Measurements from ENCODE around the gene CALML6. TPM values are rescaled to one million over a fixed set of nuclear protein-coding genes. Genes with fewer than 3 reads are reported as not detected.
A peak's percentile ranks its signal among the peaks of the same experiment; 100 is the strongest.

CALML6 gene
- total RNA-seq, 1 experiment from 2014 or later, result 1.7 TPM

DNA sequence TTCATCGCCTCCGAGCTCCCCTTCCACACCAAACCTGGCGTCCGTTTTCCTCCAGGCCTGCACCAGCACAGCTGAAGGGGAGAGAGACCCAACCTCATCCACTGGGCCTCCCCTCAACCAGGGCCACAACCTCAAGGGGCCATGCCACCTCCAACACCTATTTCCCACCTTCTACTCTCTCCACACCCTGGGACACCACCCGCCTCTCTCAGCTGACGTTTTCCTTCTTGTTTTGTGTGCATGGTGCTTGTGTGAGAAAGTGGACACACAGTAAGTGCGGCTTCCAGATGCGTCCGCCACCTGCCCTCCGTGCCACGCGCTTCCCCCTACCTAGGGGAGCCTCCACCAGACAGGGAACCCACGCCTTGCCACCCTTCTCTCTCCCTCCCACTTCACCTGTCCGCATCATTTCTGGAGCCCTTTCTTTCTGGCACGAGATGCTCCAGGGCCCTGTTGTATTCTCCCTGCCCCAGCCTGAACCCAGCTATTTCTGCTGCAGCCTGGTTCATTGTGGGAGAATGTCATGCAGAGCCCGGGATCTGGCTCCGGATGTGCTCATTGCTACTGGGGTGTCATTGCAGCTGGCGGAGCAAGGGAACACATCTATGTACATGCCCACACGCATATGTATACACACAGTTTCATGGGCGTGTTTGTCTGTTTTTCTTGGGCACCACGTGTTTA is 22.8 kb upstream of the CALML6 start:
- H2BK15ac ChIP-seq (ENCODE audit: low read depth, low read length), result no peak overlapping the region
- peak overlapping the region; percentile 45 for H3K9ac ChIP-seq (ENCODE audit: extremely low read depth, insufficient read length, low read length)
- no peaks in the 10 kb centered on the region; the same call in none of the 2 replicates for H3K27me3 ChIP-seq (ENCODE audit: insufficient read depth, low read length)
- H4K91ac ChIP-seq (ENCODE audit: insufficient read length, low read depth, low read length), result no peak overlapping the region
- TF ChIP-seq CTCF (conservative IDR thresholded peaks at IDR 0.05), result no peak
- H3K79me2 ChIP-seq (ENCODE audit: insufficient read depth, low read length), result peaks cover 26% of the 10 kb centered on the region; the same call in 1 of the 2 replicates
- no peak overlapping the region for H3K27ac ChIP-seq (ENCODE audit: insufficient read length, low read depth, low read length)
- no peak overlapping the region for H2BK12ac ChIP-seq (ENCODE audit: insufficient read length, low read depth, low read length)
- WGBS (ENCODE audit: extremely low coverage, insufficient read length, low lambda C conversion rate), result no CpG with 5 or more reads among the region's 21 CpGs
- no peak overlapping the region for H2AFZ ChIP-seq (ENCODE audit: low read length)
- Mint-ChIP-seq H3K9me3 (no peaks in the 10 kb centered on the region; a peak in 1 of 5 replicates), H3K27me3 (ENCODE audit: low read depth) (peaks cover 8% of the 10 kb centered on the region), H3K36me3 (ENCODE audit: insufficient read depth in 1 of 3, low read depth in 3 of 3) (peaks cover under 1 to 5% (median 5%) of the 10 kb centered on the region in 3 experiments; a peak in 5 of 7 replicates), H3K27ac (peak overlapping the region in 2 of 3 experiments; percentile 25 to 42; a peak in 2 of 7 replicates), H3K4me1 (peaks cover 42 to 50% of the 10 kb centered on the region in 2 experiments), H3K4me3 (peak overlapping the region; percentile 70 to 85)
- H3T11ph ChIP-seq (ENCODE audit: low read length), result no peak overlapping the region
- H4K5ac ChIP-seq (ENCODE audit: insufficient read length, low read depth, low read length), result no peak overlapping the region
- no peak overlapping the region for H2AK5ac ChIP-seq (ENCODE audit: insufficient read length, low read length)
- H3K9me3 ChIP-seq (ENCODE audit: control insufficient read depth, low read depth, low read length), result no peaks in the 10 kb centered on the region
- H2BK120ac ChIP-seq (ENCODE audit: low read depth, low read length, poor library complexity, severe bottlenecking), result no peak overlapping the region
- no peak for DNase-seq
- H3K23me2 ChIP-seq (ENCODE audit: insufficient read length, low read depth, low read length, poor library complexity, severe bottlenecking), result peaks cover 6% of the 10 kb centered on the region
- H4K8ac ChIP-seq (replicated peaks; ENCODE audit: insufficient read length, low read depth, low read length), result no peak overlapping the region
- no peak overlapping the region for H3K18ac ChIP-seq (ENCODE audit: insufficient read length, low read depth, low read length)
- no peaks in the 10 kb centered on the region for H3K79me1 ChIP-seq (ENCODE audit: insufficient read depth, low read depth, low read length, poor library complexity, severe bottlenecking)
- H2BK20ac ChIP-seq (ENCODE audit: low read depth, low read length, poor library complexity, severe bottlenecking), result no peak overlapping the region
- no peak overlapping the region for H3K4ac ChIP-seq (ENCODE audit: low read depth, low read length)
- no peak overlapping the region for H3K14ac ChIP-seq (ENCODE audit: insufficient read depth, low read length)
- H3K23ac ChIP-seq (ENCODE audit: insufficient read length, low read depth, low read length), result no peak overlapping the region
- no peaks in the 10 kb centered on the region for H4K20me1 ChIP-seq (ENCODE audit: control insufficient read depth, insufficient read depth, insufficient read length)
- H3K56ac ChIP-seq (ENCODE audit: insufficient read length, low read depth, low read length), result no peak overlapping the region
- no peak overlapping the region for H2BK5ac ChIP-seq (ENCODE audit: insufficient read length, low read length)
- peak overlapping the region; percentile 70 for H3K4me2 ChIP-seq (ENCODE audit: insufficient read depth, insufficient read length, low read length)
- peaks cover 5% of the 10 kb centered on the region; the same call in 1 of the 2 replicates for H3K4me1 ChIP-seq (ENCODE audit: insufficient read depth, low read length)

Data from H9 (cell line).